ENCODE results near the gene ALLC.

The ALLC gene

GRCh38 chr2:3677436-3677835 is 19.4 kb downstream of the ALLC start:
- TF ChIP-seq EZH2phosphoT487 (IDR thresholded peaks at IDR 0.05; ENCODE audit: borderline replicate concordance) (no peak), CTCF (conservative IDR thresholded peaks at IDR 0.05; ENCODE audit: low read length) (no peak)
- H3K36me3 ChIP-seq (ENCODE audit: insufficient read depth, low read length), result no peaks in the 10 kb centered on the region

GRCh38 chr2:3678212-3678611 is 20.2 kb downstream of the ALLC start:
- TF ChIP-seq CTCF (conservative IDR thresholded peaks at IDR 0.05; ENCODE audit: low read length) (no peak), EZH2phosphoT487 (IDR thresholded peaks at IDR 0.05; ENCODE audit: borderline replicate concordance) (no peak)
- Histone ChIP-seq H3K4me2 (ENCODE audit: low read depth, low read length, poor library complexity, severe bottlenecking) (no peak overlapping the region), H3K4me3 (ENCODE audit: low read length, poor library complexity, severe bottlenecking) (no peak overlapping the region), H3K4me1 (ENCODE audit: insufficient read depth, low read length, poor library complexity, severe bottlenecking) (no peaks in the 10 kb centered on the region), H4K20me1 (ENCODE audit: insufficient read depth, low read length, poor library complexity, severe bottlenecking) (no peaks in the 10 kb centered on the region), H3F3A (ENCODE audit: low read depth) (no peaks in the 10 kb centered on the region), H3K36me3 (ENCODE audit: insufficient read depth, low read length) (no peaks in the 10 kb centered on the region), H2AFZ (ENCODE audit: low read length) (no peak overlapping the region), H3K9ac (ENCODE audit: low read depth, low read length, poor library complexity, severe bottlenecking) (no peak overlapping the region), H3K9me2 (replicated peaks; ENCODE audit: low read depth, low read length) (no peaks in the 10 kb centered on the region), H3K79me2 (ENCODE audit: insufficient read depth, low read length) (no peaks in the 10 kb centered on the region), H3K27me3 (ENCODE audit: insufficient read depth, low read length, poor library complexity, severe bottlenecking) (no peaks in the 10 kb centered on the region), H3K9me3 (ENCODE audit: insufficient read depth, low read depth, low read length) (no peaks in the 10 kb centered on the region; the same call in 1 of the 2 replicates)

More at GRCh38 chr2:3677436-3677835, 19.4 kb downstream of the ALLC start:
- Histone ChIP-seq H3K4me2 (ENCODE audit: low read depth, low read length, poor library complexity, severe bottlenecking) (no peak overlapping the region), H3K9ac (ENCODE audit: low read depth, low read length, poor library complexity, severe bottlenecking) (no peak overlapping the region), H3K27me3 (ENCODE audit: insufficient read depth, low read length, poor library complexity, severe bottlenecking) (no peaks in the 10 kb centered on the region), H3K9me2 (replicated peaks; ENCODE audit: low read depth, low read length) (no peaks in the 10 kb centered on the region), H3F3A (ENCODE audit: low read depth) (no peaks in the 10 kb centered on the region), H3K4me3 (ENCODE audit: low read length, poor library complexity, severe bottlenecking) (no peak overlapping the region), H3K79me2 (ENCODE audit: insufficient read depth, low read length) (no peaks in the 10 kb centered on the region), H3K9me3 (ENCODE audit: insufficient read depth, low read depth, low read length) (no peaks in the 10 kb centered on the region; the same call in 1 of the 2 replicates), H2AFZ (ENCODE audit: low read length) (no peak overlapping the region), H4K20me1 (ENCODE audit: insufficient read depth, low read length, poor library complexity, severe bottlenecking) (no peaks in the 10 kb centered on the region), H3K4me1 (ENCODE audit: insufficient read depth, low read length, poor library complexity, severe bottlenecking) (no peaks in the 10 kb centered on the region)

- Histone ChIP-seq H3K4me3 (ENCODE audit: low read length, poor library complexity, severe bottlenecking) (no peak overlapping the region), H3F3A (ENCODE audit: low read depth) (no peaks in the 10 kb centered on the region), H3K79me2 (ENCODE audit: insufficient read depth, low read length) (no peaks in the 10 kb centered on the region), H3K4me2 (ENCODE audit: low read depth, low read length, poor library complexity, severe bottlenecking) (no peak overlapping the region), H3K4me1 (ENCODE audit: insufficient read depth, low read length, poor library complexity, severe bottlenecking) (no peaks in the 10 kb centered on the region), H3K9ac (ENCODE audit: low read depth, low read length, poor library complexity, severe bottlenecking) (no peak overlapping the region), H3K27me3 (ENCODE audit: insufficient read depth, low read length, poor library complexity, severe bottlenecking) (no peaks in the 10 kb centered on the region), H3K36me3 (ENCODE audit: insufficient read depth, low read length) (no peaks in the 10 kb centered on the region), H3K9me3 (ENCODE audit: insufficient read depth, low read depth, low read length) (no peaks in the 10 kb centered on the region; the same call in 1 of the 2 replicates), H3K9me2 (replicated peaks; ENCODE audit: low read depth, low read length) (no peaks in the 10 kb centered on the region), H4K20me1 (ENCODE audit: insufficient read depth, low read length, poor library complexity, severe bottlenecking) (no peaks in the 10 kb centered on the region), H2AFZ (ENCODE audit: low read length) (no peak overlapping the region)
- TF ChIP-seq CTCF (conservative IDR thresholded peaks at IDR 0.05; ENCODE audit: low read length) (no peak), EZH2phosphoT487 (IDR thresholded peaks at IDR 0.05; ENCODE audit: borderline replicate concordance) (no peak)
Measured at GRCh38 chr2:3679180-3679579, 21.2 kb downstream of the ALLC start.

All from Loucy (cell line).